HTR-8/SVneo (cell line): ENCODE results near the gene UBE2D1.

Experiments used
- DNase-seq: peaks from one replicate; pipeline ENCODE4 v3.0.0; 2011; ENCODE audit warnings: low spot score, mixed read lengths; ENCODE audit not compliant: insufficient read length
- FAIRE-seq: peaks from 2 replicates; lab custom pipeline; 2011; peaks lifted over from hg19 to GRCh38; lab: Jason Lieb, UNC

UBE2D1 gene

DNA sequence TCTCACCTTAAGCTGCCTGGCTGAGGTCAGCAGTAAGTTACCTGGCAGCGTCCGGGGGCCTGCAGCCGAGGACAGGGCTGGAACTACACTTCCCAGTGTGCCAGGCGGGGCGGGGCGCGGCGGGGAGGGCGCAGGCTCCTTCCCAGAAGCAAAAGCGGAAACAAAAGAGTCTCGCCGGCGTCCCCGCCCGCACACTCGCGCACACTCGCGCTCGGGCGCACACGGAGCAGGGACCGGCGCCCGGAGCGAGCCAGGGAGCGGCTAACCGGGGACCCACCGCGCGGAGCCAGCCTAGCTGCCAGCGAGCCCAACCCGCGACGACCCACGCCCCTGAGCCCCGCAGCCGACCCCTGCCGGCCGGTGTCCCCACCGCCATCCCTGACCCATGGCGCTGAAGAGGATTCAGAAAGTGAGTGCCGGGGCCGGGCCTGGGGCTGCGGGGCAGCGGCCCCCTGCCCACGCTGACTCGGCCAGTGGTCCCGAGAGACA is at the start of gene UBE2D1:
TSS of gene UBE2D1 (plus strand) at position 190 of the 489 bp plus-strand sequence. CDS start at position 386, 196 bp downstream.
- peak; percentile 23 for FAIRE-seq

DNA sequence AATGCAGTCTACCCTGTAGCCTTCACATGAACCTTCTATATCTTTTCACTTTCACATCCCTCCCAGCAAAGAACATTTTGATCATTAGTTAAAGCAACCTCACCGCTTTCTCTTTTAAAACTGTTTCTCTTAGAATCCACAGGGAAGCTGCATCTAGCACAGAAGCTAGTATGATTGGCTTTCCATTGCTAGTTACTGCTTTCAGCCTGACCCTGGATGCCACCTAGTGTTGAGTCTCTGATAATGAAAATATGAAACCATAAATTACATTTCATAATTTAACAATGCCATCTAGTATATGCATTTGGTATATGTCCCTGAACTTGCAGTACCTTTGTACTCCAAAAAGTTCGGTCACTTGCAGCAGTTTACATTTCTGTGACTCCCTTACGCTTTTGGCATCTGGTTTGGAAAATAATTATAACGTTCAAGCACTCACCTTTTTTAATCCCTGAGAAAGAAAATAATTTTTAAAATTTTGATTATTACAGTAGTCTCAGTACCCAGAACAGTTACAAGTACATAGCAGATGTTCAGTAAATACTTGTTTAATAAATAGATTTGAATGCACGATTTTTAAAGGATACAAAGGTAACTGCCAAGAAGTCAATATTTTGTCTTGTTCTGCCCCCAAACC is 43.1 kb upstream of the UBE2D1 start:
- DNase-seq (peak; percentile 48), FAIRE-seq (no peak)

More for the DNA sequence above, at the start of gene UBE2D1:
- DNase-seq = peak; percentile 76

DNA sequence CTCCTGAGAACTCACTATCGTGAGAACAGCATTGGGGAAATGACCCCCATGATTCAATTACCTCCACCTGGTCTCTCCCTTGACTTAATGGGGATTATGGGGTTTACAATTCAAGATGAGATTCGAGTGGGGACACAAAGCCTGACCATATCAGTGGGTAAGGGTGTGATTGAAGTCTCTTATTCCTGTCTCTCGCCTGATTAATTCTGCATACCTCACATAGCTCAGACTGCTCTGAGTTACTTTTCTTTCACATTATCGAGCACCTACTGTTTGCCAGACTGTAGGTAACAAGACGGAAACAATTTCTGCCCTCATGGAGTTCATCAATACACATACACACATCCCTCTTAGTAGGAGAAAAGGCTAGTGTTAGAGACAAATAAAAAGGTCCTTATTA is 40.8 kb upstream of the UBE2D1 start:
- no peak for DNase-seq
- FAIRE-seq = no peak

DNA sequence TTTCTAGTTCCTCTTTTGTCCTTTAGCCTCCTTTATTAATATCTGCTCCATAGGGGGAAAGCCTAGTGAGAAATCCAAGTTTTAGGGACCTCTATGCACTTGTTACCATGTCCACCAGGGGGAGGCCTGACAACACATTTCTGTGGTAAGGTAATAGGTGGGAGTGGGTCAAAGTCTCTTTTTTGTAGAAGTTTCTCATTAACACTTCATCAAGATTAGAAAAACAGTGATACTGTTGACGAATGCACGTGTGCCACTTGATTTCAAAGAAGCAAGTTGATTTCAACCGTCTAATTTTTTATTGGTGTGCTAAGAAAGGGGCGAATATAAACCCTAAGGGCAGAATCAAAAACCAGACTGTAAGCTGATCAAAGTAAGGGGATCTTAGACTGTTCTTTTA is 35.2 kb upstream of the UBE2D1 start:
- DNase-seq (peak; percentile 54), FAIRE-seq (no peak)

DNA sequence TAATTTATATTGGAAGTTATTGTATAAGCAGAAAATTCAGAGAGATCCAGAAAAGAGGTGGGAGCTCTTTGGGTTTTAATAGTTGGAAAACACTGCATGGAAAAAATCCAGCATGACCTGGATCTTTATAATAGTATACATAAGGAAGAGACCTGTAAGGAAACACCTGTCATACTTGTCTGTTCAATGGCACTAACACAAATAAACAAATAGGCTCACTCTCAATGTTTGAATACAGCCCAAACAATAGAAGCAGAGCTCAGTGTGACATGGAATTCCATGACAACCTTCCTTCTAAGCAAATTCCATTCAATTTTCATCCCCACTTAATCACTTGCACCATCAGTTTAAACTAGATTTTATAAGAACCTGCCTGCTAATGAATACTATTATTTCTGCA is 34.1 kb upstream of the UBE2D1 start:
- DNase-seq = no peak
- FAIRE-seq = no peak

DNA sequence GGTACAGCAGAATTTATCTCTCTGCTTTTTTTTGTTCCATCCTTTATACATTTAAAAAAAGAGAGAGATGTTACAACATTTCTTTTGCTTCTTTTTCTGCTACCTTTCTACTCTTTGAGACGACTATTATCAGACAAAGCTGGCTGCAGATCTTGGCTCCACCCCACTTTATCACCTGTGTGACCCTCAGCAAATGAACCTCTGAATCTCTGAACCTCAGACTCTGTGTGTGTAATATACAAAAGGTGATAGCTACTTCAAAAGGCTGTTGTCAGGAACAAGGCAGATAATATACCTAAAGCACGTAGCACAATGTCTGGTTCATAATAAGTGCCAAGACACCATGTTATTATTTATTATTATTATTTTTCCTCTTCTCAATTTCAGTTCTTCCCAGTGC is 32.6 kb upstream of the UBE2D1 start:
- FAIRE-seq = no peak
- DNase-seq = no peak

DNA sequence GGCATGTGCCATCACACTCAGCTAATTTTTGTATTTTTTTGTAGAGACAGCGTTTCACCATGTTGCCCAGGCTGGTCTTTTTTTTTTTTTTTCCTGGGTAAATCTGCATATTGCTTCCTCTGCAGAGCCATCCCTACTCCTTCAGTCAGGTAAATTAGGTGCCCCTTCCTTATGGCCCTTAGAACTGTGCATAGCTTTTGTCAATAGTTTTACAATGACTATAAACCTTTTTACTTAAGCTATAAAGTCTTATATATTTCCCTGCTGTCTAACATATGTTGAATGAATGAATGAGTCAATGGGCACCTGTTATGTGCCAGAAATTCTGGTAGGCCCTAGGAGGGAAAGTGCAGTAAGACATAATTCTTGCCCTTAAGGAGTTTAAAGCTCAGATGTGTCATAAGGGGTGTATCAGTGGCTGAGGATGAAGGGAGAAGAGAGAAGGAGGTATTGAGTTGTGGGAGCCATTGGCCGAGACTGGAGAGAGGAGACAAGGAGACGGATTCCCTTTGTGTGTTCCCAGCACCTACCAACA is 30.6 kb upstream of the UBE2D1 start:
- FAIRE-seq = no peak

DNA sequence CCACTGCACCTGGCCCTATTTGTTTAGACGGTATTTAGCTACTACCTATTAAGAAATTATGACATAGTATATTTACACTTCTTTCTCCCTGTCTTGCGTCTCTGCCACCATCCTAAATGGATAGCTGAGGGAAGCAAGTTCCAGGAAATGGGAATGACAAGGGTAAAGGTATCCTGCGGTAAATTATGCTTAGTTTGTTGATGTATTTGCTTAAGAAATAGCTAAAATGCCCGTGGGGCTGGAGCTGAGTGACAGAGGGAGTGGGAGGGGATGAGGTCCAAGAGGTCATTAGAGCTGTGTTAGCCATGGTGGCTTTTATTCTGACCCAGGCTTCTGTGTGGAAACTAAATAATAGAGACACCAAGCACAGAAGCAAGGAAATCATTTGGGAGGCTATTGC is 29.0 kb upstream of the UBE2D1 start:
- FAIRE-seq (no peak), DNase-seq (no peak)

More for the DNA sequence above, 30.6 kb upstream of the UBE2D1 start:
- DNase-seq = no peak

DNA sequence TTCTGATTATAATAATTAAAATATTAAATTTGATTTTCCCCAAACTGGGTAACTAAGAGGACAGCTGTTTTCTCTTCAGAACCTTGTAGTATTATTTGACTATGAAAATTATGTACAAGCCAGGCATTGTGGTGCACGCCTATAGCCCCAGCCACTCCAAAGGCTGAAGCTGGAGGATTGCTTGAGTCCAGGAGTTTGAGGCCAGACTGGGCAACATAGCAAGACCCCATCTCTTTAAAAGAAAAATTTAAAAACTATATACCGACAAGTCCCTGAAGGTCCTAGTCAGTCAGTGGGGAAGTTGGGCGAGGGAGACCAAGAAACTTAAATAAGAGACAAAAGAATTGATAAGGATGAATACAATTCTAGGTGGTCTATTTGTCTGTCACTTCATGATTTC is 27.1 kb upstream of the UBE2D1 start:
- no peak for DNase-seq
- no peak for FAIRE-seq

DNA sequence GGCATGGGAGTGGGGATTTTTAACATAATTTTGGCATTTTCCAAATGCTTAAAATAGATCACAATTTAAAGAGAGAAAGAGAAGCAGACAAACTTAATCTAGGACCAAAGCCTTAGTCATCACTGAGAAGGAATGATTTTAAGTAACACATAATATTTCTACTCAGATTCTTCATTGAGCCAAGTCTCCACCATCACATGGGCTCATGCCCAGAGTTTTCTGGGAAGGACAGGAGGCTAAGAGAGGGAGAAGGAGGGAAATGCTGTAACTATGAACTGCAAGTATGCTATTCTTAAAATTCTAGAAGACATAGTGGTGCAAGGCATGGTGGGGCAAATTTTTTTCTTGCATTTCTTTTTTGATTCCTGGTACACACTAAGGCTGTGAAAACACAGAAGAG is 23.8 kb upstream of the UBE2D1 start:
- FAIRE-seq = no peak
- DNase-seq = no peak

DNA sequence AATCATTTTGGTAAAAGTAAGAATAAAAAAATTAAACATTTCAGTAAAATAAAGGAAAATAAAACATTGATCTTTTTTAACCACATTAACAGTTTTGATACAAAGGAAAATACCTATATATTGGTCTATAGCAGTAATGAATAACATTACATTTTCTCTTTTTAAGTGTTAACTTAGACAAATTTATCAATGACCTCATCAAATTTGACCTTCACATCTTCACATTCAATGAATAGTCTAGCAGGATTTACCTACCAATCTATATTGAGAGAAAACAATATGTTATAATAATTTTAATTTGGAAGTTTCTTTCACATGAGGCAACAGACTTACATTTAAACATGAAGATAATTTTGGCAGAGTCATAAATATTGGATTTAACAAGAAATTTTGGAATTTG is 17.9 kb upstream of the UBE2D1 start:
- no peak for DNase-seq
- no peak for FAIRE-seq

DNA sequence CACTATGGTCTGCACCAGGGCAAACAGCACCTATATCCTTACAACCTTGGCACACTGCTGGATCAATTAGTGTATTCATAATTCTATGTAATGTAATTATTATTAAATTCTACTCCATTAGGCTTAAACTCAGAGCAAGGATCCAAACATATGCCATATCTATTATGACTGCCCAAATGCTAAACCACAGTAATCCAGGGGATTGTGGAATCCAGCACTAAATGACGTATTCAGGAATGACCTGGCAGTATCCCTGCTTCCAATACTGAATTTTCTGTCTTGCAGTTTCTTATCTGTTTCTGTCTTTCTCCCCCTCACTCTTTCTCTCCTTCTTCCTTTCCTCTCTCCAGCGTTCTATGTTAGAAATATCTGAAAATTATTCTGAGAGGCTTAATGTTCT is 16.5 kb upstream of the UBE2D1 start:
- no peak for FAIRE-seq
- no peak for DNase-seq

DNA sequence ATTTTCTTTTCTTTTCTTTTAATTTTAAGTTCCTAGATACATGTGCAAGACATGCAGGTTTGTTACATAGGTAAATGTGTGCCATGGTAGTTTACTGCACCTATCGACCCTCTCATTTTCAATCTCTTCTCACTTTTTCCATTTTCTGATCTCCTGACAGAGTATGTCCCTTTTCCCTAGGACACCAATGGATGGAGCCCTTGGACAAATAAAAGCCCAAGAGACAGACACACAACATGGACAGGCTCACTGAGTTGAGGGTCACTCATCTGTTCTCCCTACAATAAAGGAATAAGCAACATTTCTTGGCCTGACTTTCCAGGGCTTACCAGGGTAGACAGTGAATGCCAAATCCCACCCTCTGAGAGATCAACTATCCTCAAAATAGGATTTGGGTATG is 15.2 kb upstream of the UBE2D1 start:
- no peak for DNase-seq

DNA sequence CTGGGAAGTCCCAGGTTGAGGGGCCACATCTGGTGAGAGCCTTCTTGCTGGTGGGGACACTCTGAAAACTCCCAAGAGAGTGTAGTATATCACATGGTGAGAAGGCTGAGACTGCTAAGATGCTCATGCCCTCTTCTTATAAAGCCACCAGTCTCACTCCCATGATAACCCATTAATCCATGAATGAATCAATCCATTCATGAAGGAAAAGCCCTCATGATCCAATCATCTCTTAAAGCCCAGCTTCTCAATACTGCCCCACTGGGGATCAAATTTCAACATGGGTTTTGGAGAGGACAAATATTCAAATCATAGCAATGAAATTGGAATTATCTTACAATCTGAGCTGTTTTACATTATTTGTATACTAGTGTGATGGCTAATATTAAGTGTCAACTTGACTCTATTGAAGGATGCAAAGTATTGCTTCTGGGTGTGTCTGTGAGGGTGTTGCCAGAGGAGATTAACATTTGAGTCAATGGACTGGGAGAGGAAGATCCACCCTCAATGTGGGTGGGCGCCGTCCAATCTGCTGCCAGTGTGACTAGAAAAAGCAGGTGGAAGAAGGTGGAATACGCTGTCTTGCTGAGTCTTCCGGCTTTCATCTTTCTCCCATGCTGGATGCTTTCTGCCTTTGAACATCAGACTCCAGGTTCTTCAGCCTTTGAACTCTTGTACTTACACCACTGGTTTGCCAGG is 14.3 kb upstream of the UBE2D1 start:
- FAIRE-seq (no peak), DNase-seq (no peak)

More for the DNA sequence above, 15.2 kb upstream of the UBE2D1 start:
- no peak for FAIRE-seq

DNA sequence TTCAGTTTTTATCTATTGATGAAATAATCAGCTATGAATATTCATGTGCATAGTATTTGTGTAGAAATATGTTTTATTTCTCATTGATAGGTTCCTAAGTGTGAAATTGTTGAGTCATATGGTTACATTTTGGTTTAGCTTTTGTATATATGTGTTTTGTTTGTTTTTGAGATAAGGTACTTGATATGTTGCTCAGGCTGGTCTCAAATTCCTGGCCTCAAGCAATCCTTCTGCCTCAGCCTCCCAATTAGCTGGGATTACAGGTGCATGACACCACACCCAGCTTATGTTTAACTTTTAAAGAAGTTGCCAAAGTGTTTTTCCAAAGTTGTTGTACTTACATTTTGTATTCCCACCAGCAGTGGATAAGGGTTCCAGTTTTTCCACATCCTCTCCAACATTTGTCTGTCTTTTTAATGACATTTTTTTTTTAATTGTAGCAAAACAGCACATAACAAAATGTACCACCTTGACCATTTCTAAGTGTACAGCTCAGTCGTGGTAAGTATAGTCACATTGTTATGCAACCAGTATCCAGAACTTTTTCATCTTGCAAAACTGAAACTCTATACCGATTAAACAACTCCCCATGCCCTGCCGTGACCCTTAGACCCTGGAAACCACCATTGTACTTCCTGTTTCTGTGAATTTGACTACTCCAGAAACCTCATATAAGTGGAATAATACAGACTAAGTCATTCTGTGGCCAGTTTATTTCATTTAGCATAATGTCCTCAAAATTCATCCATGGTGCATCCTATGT is 12.6 kb upstream of the UBE2D1 start:
- DNase-seq (no peak), FAIRE-seq (no peak)

DNA sequence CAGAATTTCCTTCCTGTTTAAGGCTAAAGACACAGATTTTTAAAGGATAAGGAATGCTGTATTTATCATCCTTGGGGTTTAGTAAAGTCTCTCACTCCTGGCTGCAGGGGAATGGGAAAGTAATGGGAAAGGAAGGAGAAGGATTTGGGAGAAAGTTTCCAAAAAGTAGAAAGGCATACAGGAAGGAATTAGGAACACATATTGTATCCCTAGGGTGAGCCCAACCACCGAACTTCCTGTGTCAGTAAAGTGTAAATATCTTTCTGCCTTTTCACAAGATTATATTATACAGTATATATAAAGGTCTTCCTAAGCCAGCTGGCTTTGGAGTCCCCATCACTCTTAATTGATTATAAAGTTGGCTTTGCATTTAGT is 12.0 kb upstream of the UBE2D1 start:
- DNase-seq = no peak
- FAIRE-seq = no peak

DNA sequence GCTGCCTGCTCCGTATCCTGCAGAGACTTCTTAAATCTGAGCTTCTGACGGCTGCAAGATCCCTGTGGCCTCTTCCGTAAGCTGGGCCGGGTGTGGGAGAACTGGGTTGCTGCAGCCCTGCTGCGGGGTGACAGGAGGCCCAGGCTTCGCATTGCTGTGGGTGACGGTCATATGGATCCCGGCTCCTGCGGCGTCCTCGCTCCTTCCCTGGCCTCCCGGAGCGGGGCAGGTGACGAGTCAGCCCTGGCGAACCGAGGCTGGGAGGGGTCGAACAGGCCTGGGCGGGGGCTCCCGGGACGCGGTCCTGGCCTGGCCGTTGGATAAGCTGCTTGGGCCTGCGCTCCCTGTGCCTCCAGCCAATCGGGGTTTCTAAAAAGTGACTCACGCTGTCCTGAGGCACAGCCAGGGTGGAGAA is 7.8 kb upstream of the UBE2D1 start:
- DNase-seq (no peak), FAIRE-seq (no peak)

DNA sequence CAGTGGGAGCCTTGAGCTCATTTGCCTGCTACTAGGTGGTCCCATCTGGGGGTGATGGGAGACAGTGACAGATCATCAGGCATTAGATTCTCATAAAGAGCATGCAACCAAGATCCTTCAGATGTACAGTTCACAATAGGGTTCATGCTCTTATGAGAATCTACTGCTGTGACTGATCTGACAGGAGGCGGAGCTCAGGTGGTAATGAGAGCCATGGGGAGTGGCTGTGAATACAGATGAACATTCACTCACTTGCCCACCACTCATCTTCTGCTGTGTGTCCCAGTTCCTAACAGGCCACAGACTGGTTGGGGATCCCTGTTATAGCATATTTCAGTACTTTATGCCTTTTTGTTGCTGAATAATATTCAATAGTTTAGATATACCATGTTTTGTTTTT is 6.6 kb upstream of the UBE2D1 start:
- FAIRE-seq (no peak), DNase-seq (no peak)

DNA sequence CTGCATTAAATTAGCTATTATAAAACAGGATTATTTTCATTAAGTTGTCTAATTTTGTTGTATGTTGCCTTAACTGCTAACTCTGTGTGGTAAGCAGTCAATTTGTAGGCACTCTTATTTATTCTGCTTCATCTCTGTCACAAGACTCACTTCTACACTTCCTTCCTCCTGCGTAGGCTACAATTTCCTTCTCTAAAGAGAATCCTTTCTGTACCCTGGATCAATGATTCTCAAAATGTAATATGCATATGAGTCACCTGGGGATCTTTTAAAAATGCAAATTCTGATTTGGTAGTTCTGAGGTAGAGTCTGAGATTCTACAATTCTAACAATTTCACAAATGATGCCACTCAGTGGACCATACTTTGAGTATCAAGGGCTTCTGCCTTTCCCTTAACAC is 4.4 kb upstream of the UBE2D1 start:
- no peak for FAIRE-seq
- DNase-seq = no peak

DNA sequence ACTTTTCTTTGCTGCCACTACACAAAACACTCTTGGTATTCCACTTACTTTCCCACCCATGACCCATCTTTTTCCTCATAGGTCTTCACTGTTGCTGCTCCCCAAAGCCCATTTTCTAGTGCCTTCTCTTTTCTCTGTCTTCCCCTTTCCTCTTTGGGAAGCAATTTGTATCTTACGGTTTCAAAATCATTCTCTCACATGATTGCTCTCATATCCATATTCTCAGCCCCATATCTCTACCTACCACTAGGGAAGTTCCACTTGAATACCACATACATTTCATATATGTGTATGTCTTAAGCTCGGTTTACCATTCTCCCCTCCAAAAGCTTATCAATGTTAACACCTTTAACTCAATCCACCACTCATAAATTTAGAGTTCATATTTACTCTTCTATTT is 3.2 kb upstream of the UBE2D1 start:
- FAIRE-seq = no peak

More for the DNA sequence above, 3.2 kb upstream of the UBE2D1 start:
- no peak for DNase-seq
